ENCODE data around the gene EMX1. TPM values are rescaled to one million over a fixed set of nuclear protein-coding genes. Genes with fewer than 3 reads are reported as not detected.

EMX1 gene
- total RNA-seq, 1 experiment from 2014 or later, result not detected

DNA sequence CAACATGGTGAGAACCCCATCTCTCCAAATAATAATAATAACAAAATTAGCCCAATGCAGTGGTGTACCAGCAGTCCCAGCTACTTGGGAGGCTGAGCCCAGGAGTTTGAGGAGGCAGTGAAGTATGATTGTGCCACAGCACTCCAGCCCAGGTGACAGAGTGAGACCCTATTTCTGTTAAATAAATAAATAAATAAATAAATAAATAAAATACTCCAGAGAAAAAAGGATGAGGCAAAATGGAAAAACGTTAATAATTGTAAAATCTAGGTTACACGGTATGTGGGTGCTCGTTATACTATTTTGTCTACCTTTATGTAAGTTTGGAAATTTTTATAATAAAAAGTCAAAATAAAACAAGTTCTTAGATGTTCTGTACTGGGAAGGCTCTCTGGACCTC lies 8.6 kb upstream of the EMX1 start:
- Mint-ChIP-seq H3K4me1 (ENCODE audit: low read depth, unreplicated experiment) (peaks cover 7% of the 10 kb centered on the region), H3K27me3 (ENCODE audit: unreplicated experiment) (peaks cover 82% of the 10 kb centered on the region), H3K4me3 (ENCODE audit: low read depth, unreplicated experiment) (no peak overlapping the region), H3K27ac (ENCODE audit: unreplicated experiment) (no peak overlapping the region), H3K36me3 (ENCODE audit: insufficient read depth, unreplicated experiment) (no peaks in the 10 kb centered on the region), H3K9me3 (ENCODE audit: low read depth, unreplicated experiment) (no peaks in the 10 kb centered on the region)
- intact Hi-C loops (cut with micrococcal nuclease; ENCODE audit: unreplicated experiment), result no loop called here
- CTCF ChIA-PET, result interaction anchor here (0.6 kb wide), 1 partner anchor 49 kb away, joined by 11 read pairs; no protein-coding TSS in a partner anchor
- DNase-seq, result no peak
- TF ChIP-seq, protein P1, sequence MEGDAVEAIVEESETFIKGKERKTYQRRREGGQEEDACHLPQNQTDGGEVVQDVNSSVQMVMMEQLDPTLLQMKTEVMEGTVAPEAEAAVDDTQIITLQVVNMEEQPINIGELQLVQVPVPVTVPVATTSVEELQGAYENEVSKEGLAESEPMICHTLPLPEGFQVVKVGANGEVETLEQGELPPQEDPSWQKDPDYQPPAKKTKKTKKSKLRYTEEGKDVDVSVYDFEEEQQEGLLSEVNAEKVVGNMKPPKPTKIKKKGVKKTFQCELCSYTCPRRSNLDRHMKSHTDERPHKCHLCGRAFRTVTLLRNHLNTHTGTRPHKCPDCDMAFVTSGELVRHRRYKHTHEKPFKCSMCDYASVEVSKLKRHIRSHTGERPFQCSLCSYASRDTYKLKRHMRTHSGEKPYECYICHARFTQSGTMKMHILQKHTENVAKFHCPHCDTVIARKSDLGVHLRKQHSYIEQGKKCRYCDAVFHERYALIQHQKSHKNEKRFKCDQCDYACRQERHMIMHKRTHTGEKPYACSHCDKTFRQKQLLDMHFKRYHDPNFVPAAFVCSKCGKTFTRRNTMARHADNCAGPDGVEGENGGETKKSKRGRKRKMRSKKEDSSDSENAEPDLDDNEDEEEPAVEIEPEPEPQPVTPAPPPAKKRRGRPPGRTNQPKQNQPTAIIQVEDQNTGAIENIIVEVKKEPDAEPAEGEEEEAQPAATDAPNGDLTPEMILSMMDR (IDR thresholded peaks at IDR 0.05; ENCODE audit: unreplicated experiment), result no peak
- no TSS peak for BruUV-seq (replicated peaks)

DNA sequence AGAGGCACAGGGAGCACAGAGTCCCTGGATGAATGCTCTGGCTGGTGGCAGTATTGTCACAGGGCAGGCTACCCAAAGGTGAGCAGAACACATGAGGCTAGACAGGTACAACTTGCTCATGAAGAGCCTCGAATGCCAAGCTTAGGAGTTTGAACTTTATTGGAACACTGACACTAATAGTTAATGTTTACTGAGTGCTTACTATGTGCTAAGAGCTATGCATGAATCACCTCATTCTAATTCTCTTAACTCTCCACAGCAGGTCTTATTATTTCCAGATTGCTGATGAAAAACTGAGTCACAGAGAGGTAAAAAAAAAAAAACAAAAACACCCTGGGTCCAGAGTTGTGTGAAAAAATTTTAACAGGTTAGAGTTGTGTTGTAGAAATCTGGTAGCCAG lies 6.1 kb upstream of the EMX1 start:
- CTCF ChIA-PET, result interaction anchor here (1.4 kb wide), 2 partner anchors 18 to 24 kb away, joined by 5 to 6 read pairs; partner anchors contain the start of gene SPR
- TF ChIP-seq, protein P1 (IDR thresholded peaks at IDR 0.05; ENCODE audit: unreplicated experiment), result no peak
- no peak for DNase-seq
- BruUV-seq (replicated peaks), result no TSS peak
- peaks cover 2% of the 10 kb centered on the region for H3K36me3 Mint-ChIP-seq (ENCODE audit: insufficient read depth, unreplicated experiment)
- no peak overlapping the region for H3K27ac Mint-ChIP-seq (ENCODE audit: unreplicated experiment)
- peaks cover 7% of the 10 kb centered on the region for H3K4me1 Mint-ChIP-seq (ENCODE audit: low read depth, unreplicated experiment)
- H3K4me3 Mint-ChIP-seq (ENCODE audit: low read depth, unreplicated experiment), result no peak overlapping the region
- intact Hi-C loops (cut with micrococcal nuclease; ENCODE audit: unreplicated experiment), result no loop called here
- no peaks in the 10 kb centered on the region for H3K9me3 Mint-ChIP-seq (ENCODE audit: low read depth, unreplicated experiment)
- peaks cover 82% of the 10 kb centered on the region for H3K27me3 Mint-ChIP-seq (ENCODE audit: unreplicated experiment)

DNA sequence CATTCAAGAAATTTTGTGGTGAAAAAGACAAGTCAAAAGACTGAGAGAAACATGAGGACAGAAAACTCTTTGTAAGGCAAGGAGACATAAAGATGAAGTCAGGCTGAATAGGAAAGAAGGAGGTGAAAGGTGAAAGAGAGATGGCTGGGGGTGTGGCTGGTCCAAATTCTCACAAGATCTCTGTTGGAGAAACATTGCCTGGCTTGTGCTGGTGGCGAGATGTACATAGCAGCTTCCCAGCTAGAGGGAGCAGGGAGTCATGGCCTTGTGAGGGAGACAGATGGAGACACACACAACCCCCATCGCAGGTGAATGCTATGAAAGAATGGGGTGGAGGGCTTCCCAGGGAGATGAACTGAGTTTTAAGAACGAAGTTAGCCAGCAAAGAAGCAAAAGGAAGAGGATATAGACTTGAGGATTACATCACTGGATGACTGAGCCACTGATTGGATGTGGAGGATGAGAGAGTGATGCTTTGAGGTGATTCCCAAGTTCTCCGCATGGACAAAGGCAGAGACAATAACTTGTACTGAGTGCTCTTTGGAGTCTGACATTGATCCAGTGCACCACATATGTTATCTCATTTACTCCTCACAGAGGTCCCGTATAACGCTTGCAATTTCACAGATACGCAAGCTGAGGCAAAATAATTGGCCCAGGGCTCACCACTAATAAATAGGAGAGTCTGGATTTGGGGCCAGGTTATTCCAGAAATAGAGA lies 3.7 kb upstream of the EMX1 start:
- H3K27me3 Mint-ChIP-seq (ENCODE audit: unreplicated experiment), result peaks cover 84% of the 10 kb centered on the region

DNA sequence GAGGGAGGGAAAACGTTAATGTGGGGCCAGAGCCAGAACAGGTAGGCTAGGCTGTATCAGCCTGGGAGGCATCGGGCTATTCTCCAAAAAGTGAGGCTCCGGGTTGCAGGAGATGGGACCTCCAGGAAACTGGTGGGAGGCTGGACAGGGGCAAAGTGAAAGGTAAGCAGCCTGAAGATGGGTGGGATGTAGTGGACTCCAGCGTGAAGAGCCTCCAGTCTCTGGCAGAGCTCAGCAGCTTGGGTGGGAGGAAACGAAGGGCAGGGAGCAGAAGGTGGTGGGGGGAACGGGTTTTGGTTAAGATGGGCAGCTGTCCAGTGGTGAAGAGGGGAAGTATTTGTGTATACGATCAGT lies 3.1 kb upstream of the EMX1 start:
- intact Hi-C loops (cut with micrococcal nuclease; ENCODE audit: unreplicated experiment), result no loop called here
- BruUV-seq (replicated peaks), result no TSS peak
- H3K4me3 Mint-ChIP-seq (ENCODE audit: low read depth, unreplicated experiment), result no peak overlapping the region
- H3K4me1 Mint-ChIP-seq (ENCODE audit: low read depth, unreplicated experiment), result peaks cover 13% of the 10 kb centered on the region
- TF ChIP-seq, protein P1 (IDR thresholded peaks at IDR 0.05; ENCODE audit: unreplicated experiment), result no peak
- H3K36me3 Mint-ChIP-seq (ENCODE audit: insufficient read depth, unreplicated experiment), result peaks cover 12% of the 10 kb centered on the region
- CTCF ChIA-PET, result no interaction called here
- no peaks in the 10 kb centered on the region for H3K9me3 Mint-ChIP-seq (ENCODE audit: low read depth, unreplicated experiment)
- peaks cover 85% of the 10 kb centered on the region for H3K27me3 Mint-ChIP-seq (ENCODE audit: unreplicated experiment)
- no peak for DNase-seq
- H3K27ac Mint-ChIP-seq (ENCODE audit: unreplicated experiment), result no peak overlapping the region

More for the DNA sequence above, 3.7 kb upstream of the EMX1 start:
- Mint-ChIP-seq H3K36me3 (ENCODE audit: insufficient read depth, unreplicated experiment) (peaks cover 7% of the 10 kb centered on the region), H3K9me3 (ENCODE audit: low read depth, unreplicated experiment) (no peaks in the 10 kb centered on the region), H3K4me1 (ENCODE audit: low read depth, unreplicated experiment) (peaks cover 9% of the 10 kb centered on the region), H3K27ac (ENCODE audit: unreplicated experiment) (no peak overlapping the region), H3K4me3 (ENCODE audit: low read depth, unreplicated experiment) (no peak overlapping the region)
- CTCF ChIA-PET, result interaction anchor here (0.5 kb wide), 1 partner anchor 99 kb away, joined by 3 read pairs; no protein-coding TSS in a partner anchor
- no TSS peak for BruUV-seq (replicated peaks)
- intact Hi-C loops (cut with micrococcal nuclease; ENCODE audit: unreplicated experiment), result no loop called here
- no peak for DNase-seq
- TF ChIP-seq, protein P1 (IDR thresholded peaks at IDR 0.05; ENCODE audit: unreplicated experiment), result no peak

Data from Calu3 (cell line).